Caco-2 (cell line): ENCODE measurements around the gene SSR1. TPM values are rescaled to one million over a fixed set of nuclear protein-coding genes. Genes with fewer than 3 reads are reported as not detected.

Experiments
- BruUV-seq: library from RNA; stranded (reverse); fragments of 400-500 nt; replicated peaks from 2 replicates; lab custom pipeline; 2021; lab: Mats Ljungman, UMichigan
- CTCF ChIA-PET: fragments of 300-600 bp; sonication (Branson Sonifier 250); formaldehyde crosslinking; loops from one replicate; lab custom pipeline; 2022; ENCODE audit warnings: antibody characterized with exemption; lab: Charles Lee
- POLR2A ChIA-PET: fragments of 300-600 bp; sonication (Branson Sonifier 250); formaldehyde crosslinking; loops from one replicate; lab custom pipeline; 2022; ENCODE audit warnings: antibody characterized with exemption; lab: Charles Lee
- DNase-seq, 2 experiments: peaks; one replicate each; pipeline versions ENCODE4 v3.0.0 to v3.0.0-alpha.2; 2020 to 2022
- H3K27me3 ChIP-seq: replicated peaks from 2 replicates; pipeline ENCODE4 v1.6.0; 2011; ENCODE audit warnings: low read length; ENCODE audit not compliant: control insufficient read depth, insufficient read depth
- H3K36me3 ChIP-seq: 2 replicates; pipeline ENCODE4 v1.5.1; 2011; ENCODE audit warnings: low read length; ENCODE audit not compliant: control insufficient read depth, insufficient read depth
- H3K4me1 ChIP-seq: fragments of 250-450 bp; sonication (Bioruptor Pico); 2 replicates; pipeline ENCODE4 v1.5.1; 2020; ENCODE audit warnings: mild to moderate bottlenecking
- H3K4me3 ChIP-seq: 2 replicates; pipeline ENCODE4 v1.5.1; 2011; ENCODE audit warnings: low read depth, mild to moderate bottlenecking, control low read depth, low read length
- H3K9me3 ChIP-seq: fragments of 250-450 bp; sonication (Bioruptor Pico); 2 replicates; pipeline ENCODE4 v1.5.1; 2020; ENCODE audit warnings: mild to moderate bottlenecking, moderate library complexity
- H3K27ac Mint-ChIP-seq: one replicate; pipeline ENCODE4 v1.8.0; 2022; ENCODE audit warnings: mixed read lengths; ENCODE audit not compliant: unreplicated experiment
- H3K27me3 Mint-ChIP-seq: one replicate; pipeline ENCODE4 v1.8.0; 2022; ENCODE audit warnings: mixed read lengths; ENCODE audit not compliant: insufficient read depth, unreplicated experiment
- H3K36me3 Mint-ChIP-seq: one replicate; pipeline ENCODE4 v1.8.0; 2022; ENCODE audit warnings: mild to moderate bottlenecking, mixed read lengths; ENCODE audit not compliant: insufficient read depth, unreplicated experiment
- H3K4me1 Mint-ChIP-seq: one replicate; pipeline ENCODE4 v1.8.0; 2022; ENCODE audit warnings: low read depth, mixed read lengths; ENCODE audit not compliant: unreplicated experiment
- H3K4me3 Mint-ChIP-seq: one replicate; pipeline ENCODE4 v1.8.0; 2022; ENCODE audit warnings: mild to moderate bottlenecking, moderate library complexity, mixed read lengths; ENCODE audit not compliant: unreplicated experiment
- H3K9me3 Mint-ChIP-seq: one replicate; pipeline ENCODE4 v1.8.0; 2022; ENCODE audit warnings: mixed read lengths; ENCODE audit not compliant: unreplicated experiment
- intact Hi-C: fragments of 100-400 bp; cut with micrococcal nuclease; formaldehyde crosslinking; loops from one replicate; pipeline ENCODE4 v1.10.0; 2022; ENCODE audit not compliant: unreplicated experiment
- total RNA-seq: library from RNA; stranded (reverse); gene quantifications from 2 replicates; pipeline ENCODE4 v1.2.3, GENCODE V29; 2022
- TF ChIP-seq, protein P1 (sequence below), 2 experiments: fragments of 200-600 bp in 1 of 2; IDR thresholded peaks; 1 replicate in 1 of 2; 2 replicates in 1 of 2; pipeline versions ENCODE4 v1.5.1 to v1.8.0; 2011 to 2022; ENCODE audit warnings: antibody characterized with exemption in 1 of 2, control low read depth in 1 of 2, inconsistent platforms in 1 of 2, low read depth in 1 of 2, low read length in 1 of 2, mild to moderate bottlenecking in 1 of 2, moderate library complexity in 1 of 2; ENCODE audit not compliant: insufficient read depth in 1 of 2, severe bottlenecking in 1 of 2, unreplicated experiment in 1 of 2

SSR1 gene
- total RNA-seq, 1 experiment from 2014 or later: 150 TPM

DNA sequence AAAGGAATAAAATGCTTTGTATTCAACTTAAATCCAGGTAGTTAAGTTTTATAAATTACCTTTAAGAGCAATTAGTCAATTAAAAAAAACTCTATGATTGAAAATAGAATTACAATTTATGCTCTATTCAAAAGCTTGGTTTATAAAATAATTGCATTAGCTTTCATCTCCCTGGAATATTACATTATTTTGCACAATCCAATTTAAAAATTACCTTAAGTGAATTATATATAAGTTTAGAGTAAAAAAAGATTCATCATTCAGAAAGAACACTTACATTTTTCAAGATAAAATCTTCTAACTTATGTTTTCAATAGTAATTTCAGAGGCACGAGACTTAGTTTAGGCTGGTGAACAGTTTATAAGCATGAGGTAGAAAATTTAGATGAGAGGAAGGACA, 14.9 kb downstream of the SSR1 start:
- Mint-ChIP-seq H3K27ac (no peak overlapping the region), H3K9me3 (no peaks in the 10 kb centered on the region), H3K27me3 (no peaks in the 10 kb centered on the region), H3K36me3 (peaks cover 70% of the 10 kb centered on the region), H3K4me3 (no peak overlapping the region), H3K4me1 (peaks cover 9% of the 10 kb centered on the region)
- Histone ChIP-seq H3K4me3 (no peak overlapping the region), H3K9me3 (no peaks in the 10 kb centered on the region), H3K4me1 (peaks cover 13% of the 10 kb centered on the region; the same call in 1 of the 2 replicates), H3K27me3 (no peaks in the 10 kb centered on the region), H3K36me3 (peaks cover 1% of the 10 kb centered on the region; the same call in 1 of the 2 replicates)
- no peak for DNase-seq
- ChIA-PET POLR2A (no interaction called here), CTCF (no interaction called here)
- BruUV-seq: no TSS peak
- intact Hi-C loops: no loop called here
- TF ChIP-seq, protein P1, sequence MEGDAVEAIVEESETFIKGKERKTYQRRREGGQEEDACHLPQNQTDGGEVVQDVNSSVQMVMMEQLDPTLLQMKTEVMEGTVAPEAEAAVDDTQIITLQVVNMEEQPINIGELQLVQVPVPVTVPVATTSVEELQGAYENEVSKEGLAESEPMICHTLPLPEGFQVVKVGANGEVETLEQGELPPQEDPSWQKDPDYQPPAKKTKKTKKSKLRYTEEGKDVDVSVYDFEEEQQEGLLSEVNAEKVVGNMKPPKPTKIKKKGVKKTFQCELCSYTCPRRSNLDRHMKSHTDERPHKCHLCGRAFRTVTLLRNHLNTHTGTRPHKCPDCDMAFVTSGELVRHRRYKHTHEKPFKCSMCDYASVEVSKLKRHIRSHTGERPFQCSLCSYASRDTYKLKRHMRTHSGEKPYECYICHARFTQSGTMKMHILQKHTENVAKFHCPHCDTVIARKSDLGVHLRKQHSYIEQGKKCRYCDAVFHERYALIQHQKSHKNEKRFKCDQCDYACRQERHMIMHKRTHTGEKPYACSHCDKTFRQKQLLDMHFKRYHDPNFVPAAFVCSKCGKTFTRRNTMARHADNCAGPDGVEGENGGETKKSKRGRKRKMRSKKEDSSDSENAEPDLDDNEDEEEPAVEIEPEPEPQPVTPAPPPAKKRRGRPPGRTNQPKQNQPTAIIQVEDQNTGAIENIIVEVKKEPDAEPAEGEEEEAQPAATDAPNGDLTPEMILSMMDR (IDR thresholded peaks at IDR 0.05; ENCODE audit: insufficient read depth in 1 of 2, low read depth in 1 of 2, low read length in 1 of 2, severe bottlenecking in 1 of 2, unreplicated experiment in 1 of 2): no peak

DNA sequence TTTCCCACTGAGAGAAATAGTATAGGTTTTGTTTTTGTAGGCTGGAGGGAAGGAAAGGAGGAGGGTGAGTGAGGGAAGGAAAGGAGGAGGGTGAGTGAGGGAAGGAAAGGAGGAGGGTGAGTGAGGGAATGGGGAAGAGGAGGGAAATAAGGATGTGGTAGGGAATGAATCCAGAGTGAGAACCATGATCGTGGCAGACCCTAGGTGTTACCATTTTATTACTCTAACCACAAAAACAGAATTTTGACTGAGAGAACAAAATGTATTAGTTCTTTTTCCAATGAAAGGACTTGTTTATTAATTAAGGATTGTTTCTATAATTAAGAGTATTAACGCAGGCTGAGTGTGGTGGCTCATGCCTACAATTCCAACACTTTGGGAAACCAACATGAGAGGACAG, 16.4 kb downstream of the SSR1 start:
- H3K9me3 Mint-ChIP-seq: no peaks in the 10 kb centered on the region
- peaks cover 69% of the 10 kb centered on the region for H3K36me3 Mint-ChIP-seq
- Histone ChIP-seq H3K36me3 (peaks cover 1% of the 10 kb centered on the region; the same call in 1 of the 2 replicates), H3K4me3 (no peak overlapping the region), H3K9me3 (no peaks in the 10 kb centered on the region), H3K27me3 (no peaks in the 10 kb centered on the region), H3K4me1 (peaks cover 6% of the 10 kb centered on the region; the same call in 1 of the 2 replicates)
- no peak for DNase-seq
- no peaks in the 10 kb centered on the region for H3K27me3 Mint-ChIP-seq
- CTCF ChIA-PET: no interaction called here
- TF ChIP-seq, protein P1 (IDR thresholded peaks at IDR 0.05; ENCODE audit: insufficient read depth in 1 of 2, low read depth in 1 of 2, low read length in 1 of 2, severe bottlenecking in 1 of 2, unreplicated experiment in 1 of 2): no peak
- POLR2A ChIA-PET: no interaction called here
- no peak overlapping the region for H3K27ac Mint-ChIP-seq
- no peak overlapping the region for H3K4me3 Mint-ChIP-seq
- intact Hi-C loops: no loop called here
- BruUV-seq: no TSS peak
- peaks cover 7% of the 10 kb centered on the region for H3K4me1 Mint-ChIP-seq

DNA sequence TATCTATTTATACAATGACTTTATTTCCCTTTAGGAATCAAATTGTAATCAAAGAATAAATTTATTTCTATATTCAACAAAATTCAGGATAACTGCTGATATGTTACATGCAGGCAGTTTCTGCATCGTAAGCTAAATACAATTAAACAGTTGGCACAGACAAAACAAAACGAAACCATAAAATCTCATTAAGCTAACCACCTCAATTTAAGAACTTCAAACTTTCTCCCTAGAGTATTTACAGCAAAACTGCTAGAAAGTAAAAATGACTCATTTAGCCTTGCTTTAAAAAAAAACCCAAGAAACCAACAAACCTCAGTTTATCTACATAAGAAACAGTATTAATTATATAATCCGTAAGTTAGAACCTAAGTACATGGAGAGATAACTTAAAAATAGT, 17.1 kb downstream of the SSR1 start:
- Histone ChIP-seq H3K9me3 (no peaks in the 10 kb centered on the region), H3K4me1 (no peaks in the 10 kb centered on the region), H3K4me3 (no peak overlapping the region), H3K36me3 (peaks cover 1% of the 10 kb centered on the region; the same call in 1 of the 2 replicates), H3K27me3 (no peaks in the 10 kb centered on the region)
- Mint-ChIP-seq H3K4me1 (peaks cover under 1% of the 10 kb centered on the region), H3K27me3 (no peaks in the 10 kb centered on the region), H3K4me3 (no peak overlapping the region), H3K36me3 (peaks cover 62% of the 10 kb centered on the region), H3K27ac (no peak overlapping the region), H3K9me3 (no peaks in the 10 kb centered on the region)
- ChIA-PET CTCF (no interaction called here), POLR2A (no interaction called here)
- intact Hi-C loops: no loop called here
- no peak for DNase-seq
- TF ChIP-seq, protein P1 (IDR thresholded peaks at IDR 0.05; ENCODE audit: insufficient read depth in 1 of 2, low read depth in 1 of 2, low read length in 1 of 2, severe bottlenecking in 1 of 2, unreplicated experiment in 1 of 2): no peak
- BruUV-seq: no TSS peak
